GM13977 (cell line): ENCODE results near the gene MEX3D.

Experiments
- DNase-seq: peaks from one replicate; pipeline ENCODE4 v3.0.0; 2012; ENCODE audit warnings: low spot score
- in situ Hi-C: fragments of 300-500 bp; cut with MboI; formaldehyde crosslinking; loops from one replicate; pipeline ENCODE4 v1.12.0; 2022; ENCODE audit warnings: low sequenced_read_pairs, low pct_unique_long_range_greater_than_20kb, mixed read lengths, inconsistent platforms; ENCODE audit not compliant: unreplicated experiment
- TF ChIP-seq, protein P1 (sequence below): IDR thresholded peaks from 2 replicates; pipeline ENCODE4 v1.5.1; 2012; ENCODE audit warnings: mild to moderate bottlenecking, control low read depth; ENCODE audit not compliant: insufficient read depth; ENCODE audit errors: extremely low read depth, missing control alignments

The MEX3D gene

DNA sequence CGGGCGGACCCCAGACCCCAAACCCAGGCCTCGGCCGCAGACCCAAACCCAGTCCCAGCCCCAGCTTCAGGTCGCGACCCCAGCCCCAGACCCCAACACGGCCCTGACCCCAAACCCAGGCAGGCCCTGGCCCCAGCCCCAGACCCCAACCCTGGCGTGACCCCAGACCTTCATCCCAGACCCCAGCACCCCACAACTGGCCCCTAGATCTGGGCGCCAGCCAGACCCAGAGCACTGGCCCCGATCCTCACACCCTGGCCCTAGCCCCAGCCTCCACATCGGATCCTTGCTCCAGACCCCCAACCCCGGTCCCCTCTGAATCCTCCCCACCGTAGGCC is 17.1 kb upstream of the MEX3D start:
- TF ChIP-seq, protein P1, sequence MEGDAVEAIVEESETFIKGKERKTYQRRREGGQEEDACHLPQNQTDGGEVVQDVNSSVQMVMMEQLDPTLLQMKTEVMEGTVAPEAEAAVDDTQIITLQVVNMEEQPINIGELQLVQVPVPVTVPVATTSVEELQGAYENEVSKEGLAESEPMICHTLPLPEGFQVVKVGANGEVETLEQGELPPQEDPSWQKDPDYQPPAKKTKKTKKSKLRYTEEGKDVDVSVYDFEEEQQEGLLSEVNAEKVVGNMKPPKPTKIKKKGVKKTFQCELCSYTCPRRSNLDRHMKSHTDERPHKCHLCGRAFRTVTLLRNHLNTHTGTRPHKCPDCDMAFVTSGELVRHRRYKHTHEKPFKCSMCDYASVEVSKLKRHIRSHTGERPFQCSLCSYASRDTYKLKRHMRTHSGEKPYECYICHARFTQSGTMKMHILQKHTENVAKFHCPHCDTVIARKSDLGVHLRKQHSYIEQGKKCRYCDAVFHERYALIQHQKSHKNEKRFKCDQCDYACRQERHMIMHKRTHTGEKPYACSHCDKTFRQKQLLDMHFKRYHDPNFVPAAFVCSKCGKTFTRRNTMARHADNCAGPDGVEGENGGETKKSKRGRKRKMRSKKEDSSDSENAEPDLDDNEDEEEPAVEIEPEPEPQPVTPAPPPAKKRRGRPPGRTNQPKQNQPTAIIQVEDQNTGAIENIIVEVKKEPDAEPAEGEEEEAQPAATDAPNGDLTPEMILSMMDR: no peak
- DNase-seq: no peak
- in situ Hi-C loops: no loop called here

DNA sequence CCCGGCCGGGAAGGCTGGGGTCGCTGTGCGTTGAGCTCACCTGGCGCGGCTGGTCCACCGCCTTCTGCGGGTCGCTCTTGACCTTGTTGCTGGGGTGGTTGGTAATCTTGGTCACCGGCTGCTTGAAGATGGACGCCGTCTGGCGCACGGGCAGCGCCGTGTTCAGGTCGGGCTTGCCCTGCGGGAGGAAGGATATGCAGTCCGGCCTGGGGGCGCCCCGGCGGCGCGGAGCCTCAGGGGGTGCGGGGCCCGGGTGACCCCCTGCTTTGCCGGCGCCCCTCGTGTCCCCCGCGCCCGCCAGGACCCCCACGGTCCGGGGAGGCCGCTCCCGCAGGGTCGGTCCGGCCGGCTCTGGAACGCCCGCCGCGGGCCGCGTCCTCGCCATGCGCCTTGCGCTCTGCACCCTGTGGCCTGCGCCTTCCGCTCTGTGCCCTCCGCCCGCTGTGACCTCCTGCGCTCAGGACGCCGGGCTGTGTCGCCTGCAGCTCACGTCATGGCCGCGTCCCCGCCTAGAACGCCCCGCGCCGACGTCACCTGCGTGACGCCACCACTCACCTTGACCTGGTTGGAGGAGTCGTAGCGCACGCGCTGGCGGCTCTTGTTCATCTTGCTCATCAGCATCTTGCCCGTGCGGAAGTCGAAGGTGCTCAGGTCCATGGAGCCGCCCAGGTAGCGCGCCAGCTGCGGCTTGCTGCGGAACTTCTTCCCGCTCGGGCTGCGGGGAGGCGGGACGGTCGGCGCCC is 16.5 kb upstream of the MEX3D start:
- in situ Hi-C loops: no loop called here
- DNase-seq: no peak
- TF ChIP-seq, protein P1: no peak

DNA sequence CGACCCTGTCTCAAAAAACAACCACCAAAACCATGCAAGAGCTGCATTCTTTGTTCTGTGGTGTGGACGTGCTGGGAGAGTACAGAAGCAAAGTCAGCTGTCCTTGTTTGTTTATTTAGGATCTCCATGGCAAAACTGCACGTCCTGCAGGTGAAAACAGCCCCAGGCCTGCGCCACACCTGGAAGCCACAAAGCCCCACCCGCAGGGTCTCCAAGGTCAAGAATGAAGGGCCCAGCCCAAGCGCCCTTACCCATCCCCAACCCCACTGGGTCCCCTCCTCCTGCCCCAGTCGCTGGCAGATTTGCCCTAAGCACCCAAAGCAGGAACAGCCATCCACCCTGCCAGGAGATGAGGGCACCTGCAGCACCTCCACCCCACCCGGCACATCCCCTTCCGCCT is 14.1 kb upstream of the MEX3D start:
- in situ Hi-C loops: no loop called here
- DNase-seq: no peak

DNA sequence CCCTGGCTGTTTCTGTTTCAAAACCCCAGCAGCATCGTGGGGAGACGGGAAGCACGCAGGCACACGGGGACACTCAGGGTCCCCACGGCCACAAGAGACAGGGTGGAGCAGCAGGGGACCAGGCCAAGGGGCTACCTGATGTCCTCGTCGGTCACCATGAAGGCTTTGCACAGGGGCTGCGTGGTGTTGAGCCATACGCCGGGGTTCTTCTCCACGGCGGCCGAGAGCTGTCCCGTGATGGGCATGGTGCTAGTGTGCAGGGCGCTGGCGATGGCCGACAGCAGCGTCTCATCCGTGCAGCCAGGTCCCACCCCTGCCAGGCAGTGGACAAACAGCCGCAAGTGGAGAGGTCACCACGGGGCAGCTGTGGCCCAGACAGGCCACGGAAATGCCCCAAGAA is 12.8 kb upstream of the MEX3D start:
- no peak for DNase-seq
- TF ChIP-seq, protein P1: no peak
- in situ Hi-C loops: no loop called here

More for the DNA sequence above, 14.1 kb upstream of the MEX3D start:
- TF ChIP-seq, protein P1: no peak

DNA sequence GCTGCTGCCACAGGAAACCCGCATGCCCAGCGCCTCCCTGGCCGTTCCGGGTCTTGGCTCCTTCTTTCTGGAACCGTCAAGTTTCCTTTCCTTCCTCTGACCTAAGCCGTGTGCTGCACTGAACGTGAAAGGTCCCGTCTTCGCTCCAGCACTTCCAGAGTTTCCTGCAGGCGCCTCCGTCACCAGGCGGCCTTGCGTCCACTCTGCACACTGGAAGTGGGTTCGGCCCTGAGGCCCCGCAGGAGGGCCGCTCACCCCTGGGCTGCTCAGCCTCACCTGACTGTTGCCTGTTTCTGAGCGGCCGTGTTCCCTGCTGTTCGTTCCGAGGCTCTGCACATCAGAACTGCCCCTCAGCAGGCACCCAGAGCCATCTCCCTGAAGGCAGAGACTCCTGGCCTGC is 12.3 kb upstream of the MEX3D start:
- no peak for DNase-seq
- TF ChIP-seq, protein P1: no peak
- in situ Hi-C loops: no loop called here

DNA sequence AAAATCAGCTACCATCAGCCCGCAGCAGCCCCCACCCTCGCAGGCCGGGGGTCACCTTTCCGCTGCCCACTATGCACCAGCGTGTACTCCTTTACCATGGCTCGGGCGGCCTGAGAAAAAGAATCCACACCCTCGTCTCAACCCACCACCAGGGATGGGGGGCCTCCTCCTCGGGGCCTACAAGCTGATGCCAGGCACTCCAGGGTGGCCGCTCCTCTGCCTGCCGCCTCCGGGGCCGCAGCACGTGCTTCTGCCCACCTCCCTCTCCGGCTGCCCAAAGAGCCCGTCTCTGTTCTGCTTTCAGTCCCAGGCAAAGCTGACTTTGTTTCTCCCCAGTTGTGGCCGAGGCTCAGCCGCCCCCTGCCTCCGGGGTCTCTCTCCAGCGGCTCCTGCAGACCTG is 11.1 kb upstream of the MEX3D start:
- in situ Hi-C loops: no loop called here
- TF ChIP-seq, protein P1: no peak
- DNase-seq: no peak
